ENCODE results near the gene KIAA0319L. TPM values are rescaled to one million over a fixed set of nuclear protein-coding genes. Genes with fewer than 3 reads are reported as not detected.

Gene KIAA0319L
- total RNA-seq, 1 donor from 2014 or later, result 60.5 TPM

DNA sequence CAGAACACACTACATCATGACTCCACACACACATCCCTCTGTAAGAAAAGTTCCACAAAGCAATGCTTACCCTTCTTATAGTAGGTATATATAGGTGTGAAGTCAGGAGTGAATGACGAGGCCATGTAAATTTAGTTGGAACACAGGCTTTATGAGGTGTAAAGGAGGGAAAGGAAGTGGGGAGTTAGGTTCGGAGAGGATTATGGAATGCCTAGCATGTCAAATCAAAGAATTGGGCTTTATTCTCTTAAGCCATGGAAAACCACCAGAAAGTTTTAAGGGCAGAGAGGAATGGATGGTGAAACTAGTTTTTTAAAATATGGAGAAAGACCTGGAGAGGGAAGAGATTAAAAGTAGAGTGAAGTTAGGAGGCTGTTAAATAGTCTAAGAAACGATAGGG lies 42.2 kb upstream of the KIAA0319L start:
- no peak overlapping the region for H3K4me3 ChIP-seq (ENCODE audit: low read depth, low read length)
- no peaks in the 10 kb centered on the region for H3K27me3 ChIP-seq (ENCODE audit: control insufficient read depth, insufficient read depth, low read length)
- DNase-seq (ENCODE audit: low read depth), result no peak
- TF ChIP-seq, protein P1, sequence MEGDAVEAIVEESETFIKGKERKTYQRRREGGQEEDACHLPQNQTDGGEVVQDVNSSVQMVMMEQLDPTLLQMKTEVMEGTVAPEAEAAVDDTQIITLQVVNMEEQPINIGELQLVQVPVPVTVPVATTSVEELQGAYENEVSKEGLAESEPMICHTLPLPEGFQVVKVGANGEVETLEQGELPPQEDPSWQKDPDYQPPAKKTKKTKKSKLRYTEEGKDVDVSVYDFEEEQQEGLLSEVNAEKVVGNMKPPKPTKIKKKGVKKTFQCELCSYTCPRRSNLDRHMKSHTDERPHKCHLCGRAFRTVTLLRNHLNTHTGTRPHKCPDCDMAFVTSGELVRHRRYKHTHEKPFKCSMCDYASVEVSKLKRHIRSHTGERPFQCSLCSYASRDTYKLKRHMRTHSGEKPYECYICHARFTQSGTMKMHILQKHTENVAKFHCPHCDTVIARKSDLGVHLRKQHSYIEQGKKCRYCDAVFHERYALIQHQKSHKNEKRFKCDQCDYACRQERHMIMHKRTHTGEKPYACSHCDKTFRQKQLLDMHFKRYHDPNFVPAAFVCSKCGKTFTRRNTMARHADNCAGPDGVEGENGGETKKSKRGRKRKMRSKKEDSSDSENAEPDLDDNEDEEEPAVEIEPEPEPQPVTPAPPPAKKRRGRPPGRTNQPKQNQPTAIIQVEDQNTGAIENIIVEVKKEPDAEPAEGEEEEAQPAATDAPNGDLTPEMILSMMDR (IDR thresholded peaks at IDR 0.05; ENCODE audit: insufficient read depth, low read length, poor library complexity, severe bottlenecking), result no peak
- H3K36me3 ChIP-seq (ENCODE audit: control insufficient read depth, insufficient read depth, low read length), result peaks cover 1% of the 10 kb centered on the region

DNA sequence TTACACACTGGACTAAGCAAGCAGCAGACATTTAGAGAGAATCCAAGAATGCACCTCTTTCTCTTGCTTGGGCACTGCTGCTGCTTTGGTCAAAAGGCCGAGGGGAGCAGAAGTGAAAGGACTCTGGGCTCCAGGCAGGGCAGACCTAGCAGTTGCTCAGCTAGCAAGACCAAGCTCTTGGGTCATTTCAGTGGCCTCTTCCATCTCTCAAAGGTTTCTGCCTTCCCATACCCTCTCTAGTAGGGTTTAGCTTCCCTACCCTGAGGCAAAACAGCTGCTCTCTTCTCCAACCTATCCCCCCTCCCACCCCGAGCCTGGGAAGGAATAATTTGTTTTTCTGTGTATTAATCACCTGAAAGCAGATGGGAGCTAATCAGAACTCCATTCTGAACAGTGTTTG lies 41.7 kb upstream of the KIAA0319L start:
- no peak for DNase-seq (ENCODE audit: low read depth)
- Histone ChIP-seq H3K27me3 (ENCODE audit: control insufficient read depth, insufficient read depth, low read length) (no peaks in the 10 kb centered on the region), H3K4me3 (ENCODE audit: low read depth, low read length) (no peak overlapping the region), H3K36me3 (ENCODE audit: control insufficient read depth, insufficient read depth, low read length) (peaks cover 1% of the 10 kb centered on the region)
- TF ChIP-seq, protein P1 (IDR thresholded peaks at IDR 0.05; ENCODE audit: insufficient read depth, low read length, poor library complexity, severe bottlenecking), result no peak

DNA sequence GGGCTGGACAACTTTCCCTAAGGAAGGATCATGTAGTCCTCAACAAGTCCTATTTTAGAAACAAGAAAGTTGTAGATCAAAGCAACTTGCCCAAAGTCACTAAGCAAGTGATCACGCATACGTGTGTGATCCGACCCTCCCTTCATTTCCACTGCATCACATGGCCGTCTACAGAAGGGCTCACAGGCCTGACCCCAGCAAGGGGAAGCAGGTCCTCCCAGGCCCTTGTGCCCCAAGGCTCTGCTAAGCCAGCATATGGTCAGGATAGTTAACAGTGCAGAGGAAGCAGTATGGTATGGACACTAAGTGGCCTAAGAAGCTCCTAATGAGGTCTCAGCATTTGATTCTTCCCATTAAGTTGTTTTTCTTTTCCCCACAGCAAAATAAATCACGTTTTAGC lies 40.7 kb upstream of the KIAA0319L start:
- DNase-seq (ENCODE audit: low read depth), result no peak
- H3K4me3 ChIP-seq (ENCODE audit: low read depth, low read length), result no peak overlapping the region
- TF ChIP-seq, protein P1 (IDR thresholded peaks at IDR 0.05; ENCODE audit: insufficient read depth, low read length, poor library complexity, severe bottlenecking), result no peak
- H3K27me3 ChIP-seq (ENCODE audit: control insufficient read depth, insufficient read depth, low read length), result no peaks in the 10 kb centered on the region
- H3K36me3 ChIP-seq (ENCODE audit: control insufficient read depth, insufficient read depth, low read length), result peaks cover 1% of the 10 kb centered on the region

DNA sequence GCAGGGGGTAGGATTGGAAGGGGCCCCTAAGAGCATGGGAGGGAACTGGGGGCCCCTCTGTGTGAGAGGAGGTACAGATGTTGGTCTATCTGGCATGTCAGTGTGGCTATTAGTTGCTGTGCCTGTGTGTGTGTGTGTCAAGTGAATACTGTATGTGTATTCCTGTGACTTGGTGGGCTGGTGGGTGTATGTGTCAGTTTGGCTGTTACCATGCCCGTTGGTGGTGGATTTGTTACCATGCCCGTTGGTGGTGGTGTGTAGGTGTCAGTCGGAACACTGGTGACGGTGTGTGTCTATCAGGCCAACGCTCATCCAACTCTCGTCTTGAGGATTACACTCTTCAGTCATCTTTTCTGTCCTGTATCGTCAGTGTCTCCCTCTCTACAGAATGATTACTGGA lies 38.5 kb upstream of the KIAA0319L start:
- Histone ChIP-seq H3K4me3 (ENCODE audit: low read depth, low read length) (no peak overlapping the region), H3K27me3 (ENCODE audit: control insufficient read depth, insufficient read depth, low read length) (no peaks in the 10 kb centered on the region), H3K36me3 (ENCODE audit: control insufficient read depth, insufficient read depth, low read length) (peaks cover 1% of the 10 kb centered on the region)
- no peak for DNase-seq (ENCODE audit: low read depth)
- TF ChIP-seq, protein P1 (IDR thresholded peaks at IDR 0.05; ENCODE audit: insufficient read depth, low read length, poor library complexity, severe bottlenecking), result no peak

DNA sequence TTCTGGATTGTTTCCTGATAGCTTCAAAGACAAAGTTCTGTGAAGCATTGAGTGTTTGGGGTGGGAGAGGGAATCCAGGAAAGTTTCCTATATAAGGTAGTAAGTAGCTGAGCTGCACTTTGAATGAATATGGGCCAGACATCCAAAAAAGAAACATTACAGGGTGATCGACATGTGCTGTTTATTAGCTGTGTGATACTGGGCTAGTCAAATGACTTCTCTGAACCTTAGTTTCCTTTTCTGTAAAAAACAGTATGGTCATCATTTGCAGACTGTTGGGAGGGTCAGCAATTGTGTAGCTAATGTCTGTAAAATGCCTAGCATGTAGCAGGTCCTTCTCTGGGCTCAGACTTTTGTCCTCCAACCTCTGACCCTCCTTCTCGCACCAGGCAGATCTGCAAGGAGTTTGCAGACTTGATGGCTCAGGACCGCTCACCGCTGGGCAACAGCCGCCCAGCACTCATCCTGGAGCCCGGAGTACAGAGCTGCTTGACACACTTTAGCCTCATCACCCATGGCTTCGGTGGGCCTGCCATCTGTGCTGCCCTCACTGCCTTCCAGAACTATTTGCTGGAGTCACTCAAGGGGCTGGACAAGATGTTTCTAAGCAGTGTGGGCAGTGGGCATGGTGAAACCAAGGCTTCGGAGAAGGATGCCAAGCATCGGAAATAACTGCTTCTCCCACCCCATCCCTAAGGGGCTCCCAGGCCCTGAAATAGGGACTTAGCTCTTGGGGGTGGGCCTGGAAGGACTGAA lies 37.0 kb upstream of the KIAA0319L start:
- Histone ChIP-seq H3K36me3 (ENCODE audit: control insufficient read depth, insufficient read depth, low read length) (peaks cover 1% of the 10 kb centered on the region), H3K4me3 (ENCODE audit: low read depth, low read length) (no peak overlapping the region), H3K27me3 (ENCODE audit: control insufficient read depth, insufficient read depth, low read length) (no peaks in the 10 kb centered on the region)
- TF ChIP-seq, protein P1 (IDR thresholded peaks at IDR 0.05; ENCODE audit: insufficient read depth, low read length, poor library complexity, severe bottlenecking), result no peak
- DNase-seq (ENCODE audit: low read depth), result no peak
